SJSA1 (cell line): Measurements from ENCODE around the gene PCSK1. TPM values are rescaled to one million over a fixed set of nuclear protein-coding genes. Genes with fewer than 3 reads are reported as not detected.
"Not testable (repeated sequence)": the region's sequence is repeated elsewhere in the genome, so short reads cannot be mapped to it uniquely, and the experiment has no call there.

Source experiments
- DNase-seq, 2 experiments: peaks; one replicate each; pipeline ENCODE4 v3.0.0-alpha.2; 2015 to 2020; ENCODE audit warnings: low spot score in 2 of 2, low read depth in 1 of 2
- H3K27ac ChIP-seq: fragments of 250-450 bp; sonication (Bioruptor Pico); 2 replicates; pipeline ENCODE4 v1.5.1; 2020; ENCODE audit warnings: mild to moderate bottlenecking, moderate library complexity
- H3K27me3 ChIP-seq: fragments of 250-450 bp; sonication (Bioruptor Pico); replicated peaks from 2 replicates; pipeline ENCODE4 v1.5.1; 2020; ENCODE audit warnings: mild to moderate bottlenecking, moderate library complexity
- H3K36me3 ChIP-seq: fragments of 250-450 bp; sonication (Bioruptor Pico); 2 replicates; pipeline ENCODE4 v1.5.1; 2020; ENCODE audit warnings: mild to moderate bottlenecking
- H3K4me1 ChIP-seq: fragments of 250-450 bp; sonication (Bioruptor Pico); replicated peaks from 2 replicates; pipeline ENCODE4 v1.6.1; 2021; ENCODE audit warnings: mild to moderate bottlenecking
- H3K4me3 ChIP-seq: fragments of 250-450 bp; sonication (Bioruptor Pico); 2 replicates; pipeline ENCODE4 v1.5.1; 2020; ENCODE audit warnings: mild to moderate bottlenecking
- H3K9me3 ChIP-seq: fragments of 250-450 bp; sonication (Bioruptor Pico); replicated peaks from 2 replicates; pipeline ENCODE4 v1.5.1; 2020; ENCODE audit warnings: mild to moderate bottlenecking
- total RNA-seq: library from RNA; depleted of rRNA; stranded (reverse); fragments of >200 nt; shearing (Covaris generic); gene quantifications from 2 replicates; pipeline ENCODE4 v1.2.3, GENCODE V29; 2014

The PCSK1 gene
- total RNA-seq, 1 experiment from 2014 or later, result not detected

DNA sequence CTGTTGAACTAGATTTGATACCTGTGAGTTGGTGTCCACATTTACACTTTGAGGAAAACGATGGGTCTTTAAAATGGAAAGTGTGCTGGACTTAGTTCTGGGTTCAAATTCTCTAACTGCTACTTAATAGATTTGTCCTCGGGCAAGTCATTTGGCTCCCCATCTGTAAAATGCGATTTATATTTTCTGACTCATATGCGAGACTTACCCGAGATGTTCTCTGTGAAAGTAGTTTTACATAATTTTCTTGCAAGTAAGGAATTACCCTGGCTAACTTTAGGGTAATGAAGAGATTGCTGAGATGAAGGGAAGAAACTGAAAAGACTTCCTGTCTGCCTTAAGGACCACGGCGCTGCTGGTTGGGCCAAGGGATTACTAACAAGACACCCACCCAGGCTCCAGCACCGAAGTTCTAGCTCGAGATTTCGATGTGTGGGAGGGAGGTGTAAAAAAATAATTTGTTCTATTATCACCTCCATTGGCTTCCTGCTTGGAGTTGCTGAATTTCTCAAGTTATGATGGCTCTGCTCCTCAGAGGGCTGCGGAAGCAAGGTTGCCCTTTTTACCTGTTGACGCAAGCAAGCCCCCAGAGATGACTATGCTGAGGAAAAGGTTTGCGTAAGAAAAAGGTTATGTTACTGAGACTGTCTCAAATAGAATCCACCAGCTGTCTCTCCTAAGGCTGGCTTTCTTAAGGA, 24.1 kb downstream of the PCSK1 start:
- DNase-seq, result no peak
- H3K9me3 ChIP-seq, result no peaks in the 10 kb centered on the region

DNA sequence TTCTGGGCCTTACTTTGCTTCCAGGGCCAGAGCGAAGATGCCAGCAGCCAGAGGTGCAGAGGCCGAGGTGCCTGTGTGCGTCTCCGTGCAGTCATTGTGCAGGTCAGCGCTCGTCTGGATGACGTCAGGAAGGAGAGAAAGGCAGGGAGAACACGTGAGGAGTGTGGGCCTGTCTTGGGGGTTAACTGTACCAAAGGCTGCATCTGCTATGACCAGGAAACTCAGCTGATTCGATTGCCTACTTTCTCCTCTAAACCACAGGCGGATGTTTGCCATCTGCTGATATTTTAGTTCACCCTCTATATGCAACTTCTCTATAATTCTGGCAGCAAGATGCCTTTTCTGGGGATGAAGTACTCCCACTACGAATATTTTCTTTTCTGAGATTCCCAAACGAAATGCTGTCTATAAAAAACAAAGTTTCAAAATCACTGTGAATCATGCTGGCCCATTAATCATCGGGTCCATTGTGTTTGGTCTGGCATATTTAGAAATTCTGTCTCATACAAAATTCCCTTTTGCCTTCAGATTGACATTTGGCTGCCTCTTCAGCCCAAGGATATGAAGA, 24.8 kb downstream of the PCSK1 start:
- H3K4me3 ChIP-seq, result no peak overlapping the region
- DNase-seq, result no peak
- H3K27ac ChIP-seq, result no peak overlapping the region

More for the DNA sequence above, 24.1 kb downstream of the PCSK1 start:
- H3K27ac ChIP-seq, result no peak overlapping the region
- no peaks in the 10 kb centered on the region for H3K36me3 ChIP-seq
- no peaks in the 10 kb centered on the region for H3K4me1 ChIP-seq
- no peak overlapping the region for H3K4me3 ChIP-seq
- H3K27me3 ChIP-seq, result no peaks in the 10 kb centered on the region; the same call in 1 of the 2 replicates

DNA sequence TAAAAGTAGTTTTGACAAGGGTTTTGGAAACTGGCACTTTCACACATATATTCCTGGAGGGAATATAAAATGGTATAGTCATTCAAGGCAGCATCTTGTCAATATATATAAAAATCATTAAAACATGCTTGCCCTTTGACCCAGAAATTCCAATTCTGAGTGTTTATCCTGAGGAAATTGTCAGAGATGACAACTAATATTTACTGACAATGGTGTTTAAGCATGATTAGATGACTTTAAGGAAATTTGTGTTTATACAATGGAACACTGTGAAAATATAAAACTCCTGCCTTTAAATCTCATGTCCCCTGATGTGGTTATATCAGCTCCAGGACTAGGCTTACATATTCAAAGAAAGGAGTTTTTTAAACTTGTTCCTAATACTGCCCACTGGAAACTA, 25.6 kb downstream of the PCSK1 start:
- Histone ChIP-seq H3K9me3 (no peaks in the 10 kb centered on the region), H3K4me1 (no peaks in the 10 kb centered on the region), H3K4me3 (no peak overlapping the region), H3K27ac (no peak overlapping the region), H3K27me3 (no peaks in the 10 kb centered on the region; the same call in 1 of the 2 replicates), H3K36me3 (no peaks in the 10 kb centered on the region)
- DNase-seq, result no peak

More for the DNA sequence above, 24.8 kb downstream of the PCSK1 start:
- H3K36me3 ChIP-seq, result no peaks in the 10 kb centered on the region
- H3K27me3 ChIP-seq, result no peaks in the 10 kb centered on the region; the same call in 1 of the 2 replicates
- no peaks in the 10 kb centered on the region for H3K4me1 ChIP-seq
- H3K9me3 ChIP-seq, result no peaks in the 10 kb centered on the region

- Histone ChIP-seq H3K4me1 (no peaks in the 10 kb centered on the region), H3K27ac (no peak overlapping the region), H3K36me3 (no peaks in the 10 kb centered on the region), H3K4me3 (no peak overlapping the region), H3K9me3 (no peaks in the 10 kb centered on the region), H3K27me3 (no peaks in the 10 kb centered on the region; the same call in 1 of the 2 replicates)
- DNase-seq, result no peak
Observed at GRCh38 chr5:96404191-96404867, 28.7 kb downstream of the PCSK1 start.

- no peaks in the 10 kb centered on the region for H3K9me3 ChIP-seq
- DNase-seq, result no peak
- H3K4me3 ChIP-seq, result no peak overlapping the region
- no peaks in the 10 kb centered on the region for H3K4me1 ChIP-seq
- no peak overlapping the region for H3K27ac ChIP-seq
- no peaks in the 10 kb centered on the region; the same call in 1 of the 2 replicates for H3K27me3 ChIP-seq
- no peaks in the 10 kb centered on the region for H3K36me3 ChIP-seq
Observed at GRCh38 chr5:96402500-96402899, 30.5 kb downstream of the PCSK1 start.

DNA sequence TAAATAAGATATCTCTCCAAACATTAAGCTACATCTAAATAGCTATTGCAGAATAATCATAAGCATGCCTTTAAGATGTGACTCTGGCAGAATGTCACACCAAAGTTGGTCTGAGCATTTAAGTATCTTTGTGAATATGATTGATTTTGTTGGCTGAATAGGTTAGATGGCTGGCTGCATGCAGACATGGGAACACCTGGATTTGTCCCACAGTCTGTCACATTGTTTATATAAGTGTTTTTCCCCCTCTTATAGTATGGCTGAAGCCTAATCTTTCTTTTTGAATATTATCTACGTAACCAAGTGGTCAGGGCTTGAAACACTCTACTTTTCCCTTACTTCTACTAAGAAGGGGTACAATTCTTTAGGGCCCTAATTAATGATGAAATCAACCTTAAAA, 36.2 kb downstream of the PCSK1 start:
- H3K27ac ChIP-seq, result no peak overlapping the region
- no peaks in the 10 kb centered on the region for H3K9me3 ChIP-seq
- no peak overlapping the region for H3K4me3 ChIP-seq
- H3K36me3 ChIP-seq, result no peaks in the 10 kb centered on the region
- H3K4me1 ChIP-seq, result no peaks in the 10 kb centered on the region
- no peaks in the 10 kb centered on the region for H3K27me3 ChIP-seq
- no peak for DNase-seq

DNA sequence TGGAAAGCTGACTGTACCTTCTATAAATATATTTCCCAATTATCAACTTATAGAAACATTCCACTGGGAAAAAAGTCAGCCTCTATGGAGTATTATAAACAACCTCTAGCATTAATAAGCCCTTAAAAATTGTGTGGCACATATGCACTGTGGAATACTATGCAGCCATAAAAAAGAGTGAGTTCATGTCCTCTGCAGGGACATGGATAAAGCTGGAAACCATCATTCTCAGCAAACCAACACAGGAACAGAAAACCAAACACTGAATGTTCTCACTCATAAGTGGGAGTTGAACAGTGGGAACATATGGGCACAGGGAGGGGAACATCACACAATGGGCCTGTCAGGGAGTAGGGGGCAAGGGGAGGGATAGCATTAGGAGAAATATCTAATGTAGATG, 37.8 kb downstream of the PCSK1 start:
- not testable (repeated sequence) for H3K27ac ChIP-seq, H3K36me3 ChIP-seq, H3K27me3 ChIP-seq, DNase-seq, H3K4me1 ChIP-seq, H3K4me3 ChIP-seq, H3K9me3 ChIP-seq

DNA sequence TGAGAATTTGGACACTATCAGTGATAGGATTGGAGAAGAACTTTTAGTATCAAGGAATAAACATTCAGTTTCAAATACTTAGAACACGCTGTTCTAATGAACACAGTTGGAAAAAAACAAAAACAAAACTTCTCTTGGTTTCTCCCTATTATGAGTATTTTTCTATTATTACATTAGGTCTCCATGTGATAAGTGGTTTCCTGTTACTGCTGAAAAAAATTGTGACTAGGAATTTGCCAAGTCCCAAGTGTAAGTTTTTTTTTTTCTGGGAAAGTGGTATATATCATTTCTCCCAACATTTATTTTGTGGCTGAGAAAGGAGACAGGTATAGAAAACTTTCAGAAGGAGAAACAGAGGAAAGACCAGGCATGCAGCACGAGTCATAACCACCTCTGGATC, 41.1 kb downstream of the PCSK1 start:
- H3K9me3 ChIP-seq, result no peaks in the 10 kb centered on the region
- H3K4me3 ChIP-seq, result no peak overlapping the region
- H3K27ac ChIP-seq, result no peak overlapping the region

GRCh38 chr5:96388176-96388575, 44.9 kb downstream of the PCSK1 start:
- Histone ChIP-seq H3K4me3 (no peak overlapping the region), H3K36me3 (no peaks in the 10 kb centered on the region), H3K27me3 (0 out of 2 replicates have a peak, but pooled peaks cover 4% of the 10 kb centered on the region), H3K9me3 (no peaks in the 10 kb centered on the region), H3K27ac (no peak overlapping the region), H3K4me1 (0 out of 2 replicates have a peak, but pooled peaks cover 5% of the 10 kb centered on the region)
- no peak for DNase-seq

More for the DNA sequence above, 41.1 kb downstream of the PCSK1 start:
- Histone ChIP-seq H3K36me3 (no peaks in the 10 kb centered on the region), H3K27me3 (no peaks in the 10 kb centered on the region), H3K4me1 (no peaks in the 10 kb centered on the region)
- no peak for DNase-seq

GRCh38 chr5:96387616-96388015, 45.4 kb downstream of the PCSK1 start:
- H3K4me1 ChIP-seq, result 0 out of 2 replicates have a peak, but pooled peaks cover 5% of the 10 kb centered on the region
- no peak overlapping the region for H3K4me3 ChIP-seq
- 0 out of 2 replicates have a peak, but pooled peaks cover 4% of the 10 kb centered on the region for H3K27me3 ChIP-seq
- H3K9me3 ChIP-seq, result no peaks in the 10 kb centered on the region
- H3K36me3 ChIP-seq, result no peaks in the 10 kb centered on the region
- DNase-seq, result no peak
- H3K27ac ChIP-seq, result no peak overlapping the region

GRCh38 chr5:96385538-96385937, 47.5 kb downstream of the PCSK1 start:
- Histone ChIP-seq H3K4me1 (0 out of 2 replicates have a peak, but pooled peaks cover 5% of the 10 kb centered on the region), H3K36me3 (no peaks in the 10 kb centered on the region), H3K9me3 (no peaks in the 10 kb centered on the region), H3K27me3 (peaks cover 8% of the 10 kb centered on the region; the same call in 1 of the 2 replicates), H3K27ac (no peak overlapping the region), H3K4me3 (no peak overlapping the region)
- DNase-seq, result no peak

GRCh38 chr5:96384353-96384752, 48.7 kb downstream of the PCSK1 start:
- Histone ChIP-seq H3K27me3 (peaks cover 10% of the 10 kb centered on the region; the same call in 1 of the 2 replicates), H3K4me3 (no peak overlapping the region), H3K27ac (no peak overlapping the region), H3K9me3 (no peaks in the 10 kb centered on the region), H3K4me1 (0 out of 2 replicates have a peak, but pooled peaks cover 5% of the 10 kb centered on the region), H3K36me3 (no peaks in the 10 kb centered on the region)
- DNase-seq, result peak; percentile 26 to 50

GRCh38 chr5:96381526-96381925, 51.5 kb downstream of the PCSK1 start:
- no peaks in the 10 kb centered on the region for H3K9me3 ChIP-seq
- no peaks in the 10 kb centered on the region for H3K36me3 ChIP-seq
- peaks cover 10% of the 10 kb centered on the region; the same call in 1 of the 2 replicates for H3K27me3 ChIP-seq
- 0 out of 2 replicates have a peak, but pooled peaks cover 5% of the 10 kb centered on the region for H3K4me1 ChIP-seq
- H3K27ac ChIP-seq, result no peak overlapping the region
- no peak overlapping the region for H3K4me3 ChIP-seq
- no peak for DNase-seq

GRCh38 chr5:96379896-96380295, 53.2 kb downstream of the PCSK1 start:
- no peak overlapping the region for H3K27ac ChIP-seq
- H3K36me3 ChIP-seq, result no peaks in the 10 kb centered on the region
- no peak overlapping the region for H3K4me3 ChIP-seq
- no peak for DNase-seq
- peaks cover 6% of the 10 kb centered on the region; the same call in 1 of the 2 replicates for H3K27me3 ChIP-seq
- H3K4me1 ChIP-seq, result 0 out of 2 replicates have a peak, but pooled peaks cover 5% of the 10 kb centered on the region
- H3K9me3 ChIP-seq, result no peaks in the 10 kb centered on the region
